CD4-positive, alpha-beta memory T cell (primary cell): Measurements from ENCODE around the gene NEK10. TPM values are rescaled to one million over a fixed set of nuclear protein-coding genes. Genes with fewer than 3 reads are reported as not detected.

Experiments
- CTCF ChIA-PET: fragments of 350-600 bp; sonication (Branson Sonifier 250); formaldehyde crosslinking; loops from one replicate; lab custom pipeline; 2021; ENCODE audit warnings: inconsistent platforms; ENCODE audit not compliant: partially characterized antibody; lab: Charles Lee
- POLR2A ChIA-PET: fragments of 350-600 bp; sonication (Branson Sonifier 250); formaldehyde crosslinking; loops from one replicate; lab custom pipeline; 2021; ENCODE audit not compliant: partially characterized antibody; lab: Charles Lee
- DNase-seq, 5 donors: peaks; one replicate each; pipeline versions ENCODE4 v3.0.0 to v3.0.0-alpha.2; 2020 to 2022; ENCODE audit warnings: mixed read lengths in 1 of 5
- H3K27ac ChIP-seq: one replicate; pipeline ENCODE4 v1.7.0; 2013; ENCODE audit warnings: low read depth, low read length
- H3K27me3 ChIP-seq: 2 replicates; pipeline ENCODE4 v1.7.0; 2013; ENCODE audit warnings: mild to moderate bottlenecking, low read length, moderate library complexity; ENCODE audit not compliant: insufficient read depth
- H3K36me3 ChIP-seq: 2 replicates; pipeline ENCODE4 v1.7.0; 2013; ENCODE audit warnings: mild to moderate bottlenecking, low read length, moderate library complexity; ENCODE audit not compliant: insufficient read depth
- H3K4me1 ChIP-seq: 2 replicates; pipeline ENCODE4 v1.7.0; 2013; ENCODE audit warnings: mild to moderate bottlenecking, low read length, moderate library complexity; ENCODE audit not compliant: insufficient read depth
- H3K4me3 ChIP-seq, 2 donors: one replicate each; pipeline ENCODE4 v1.7.0; 2013; ENCODE audit warnings: low read length in 2 of 2, mild to moderate bottlenecking in 1 of 2
- H3K9me3 ChIP-seq, 2 donors: one replicate each; pipeline ENCODE4 v1.7.0; 2013; ENCODE audit warnings: low read length in 2 of 2, control low read depth in 1 of 2; ENCODE audit not compliant: control insufficient read depth in 1 of 2
- H3K27ac Mint-ChIP-seq, 7 donors: one replicate each; pipeline ENCODE4 v1.8.0; 2020 to 2021; ENCODE audit warnings: mixed read lengths in 7 of 7, mild to moderate bottlenecking in 6 of 7, inconsistent platforms in 3 of 7, moderate library complexity in 3 of 7
- H3K27me3 Mint-ChIP-seq, 2 donors: one replicate each; pipeline ENCODE4 v1.8.0; 2020 to 2021; ENCODE audit warnings: mixed read lengths in 2 of 2
- H3K36me3 Mint-ChIP-seq, 2 donors: one replicate each; pipeline ENCODE4 v1.8.0; 2020 to 2021; ENCODE audit warnings: mixed read lengths in 2 of 2, inconsistent platforms in 1 of 2, mild to moderate bottlenecking in 1 of 2
- H3K4me1 Mint-ChIP-seq, 4 donors: one replicate each; pipeline ENCODE4 v1.8.0; 2020 to 2021; ENCODE audit warnings: mixed read lengths in 4 of 4, mild to moderate bottlenecking in 1 of 4
- H3K4me3 Mint-ChIP-seq, 8 donors: one replicate each; pipeline ENCODE4 v1.8.0; 2020 to 2021; ENCODE audit warnings: mixed read lengths in 8 of 8, mild to moderate bottlenecking in 7 of 8, moderate library complexity in 6 of 8, inconsistent platforms in 3 of 8
- H3K9me3 Mint-ChIP-seq, 8 donors: one replicate each; pipeline ENCODE4 v1.8.0; 2020 to 2021; ENCODE audit warnings: mixed read lengths in 8 of 8, mild to moderate bottlenecking in 5 of 8, inconsistent platforms in 3 of 8, moderate library complexity in 1 of 8
- intact Hi-C: fragments of 100-400 bp; cut with micrococcal nuclease; formaldehyde crosslinking; loops from one replicate; pipeline ENCODE4 v1.15.1; 2023
- polyA plus RNA-seq, 2 donors: library from polyadenylated mRNA; unstranded; fragments of 300-500 nt; fragmentation: Illumina TruSeq; gene quantifications; one replicate each; pipeline ENCODE4 v1.2.3, GENCODE V29; 2021
- total RNA-seq, 2 experiments: library from RNA; stranded (reverse); gene quantifications; one replicate each; pipeline ENCODE4 v1.2.3, GENCODE V29; 2021

The NEK10 gene
- total and polyA plus RNA-seq, 4 experiments from 2014 or later, result 0.10 to 2.7 (median 1.4) TPM; not detected in 1

DNA sequence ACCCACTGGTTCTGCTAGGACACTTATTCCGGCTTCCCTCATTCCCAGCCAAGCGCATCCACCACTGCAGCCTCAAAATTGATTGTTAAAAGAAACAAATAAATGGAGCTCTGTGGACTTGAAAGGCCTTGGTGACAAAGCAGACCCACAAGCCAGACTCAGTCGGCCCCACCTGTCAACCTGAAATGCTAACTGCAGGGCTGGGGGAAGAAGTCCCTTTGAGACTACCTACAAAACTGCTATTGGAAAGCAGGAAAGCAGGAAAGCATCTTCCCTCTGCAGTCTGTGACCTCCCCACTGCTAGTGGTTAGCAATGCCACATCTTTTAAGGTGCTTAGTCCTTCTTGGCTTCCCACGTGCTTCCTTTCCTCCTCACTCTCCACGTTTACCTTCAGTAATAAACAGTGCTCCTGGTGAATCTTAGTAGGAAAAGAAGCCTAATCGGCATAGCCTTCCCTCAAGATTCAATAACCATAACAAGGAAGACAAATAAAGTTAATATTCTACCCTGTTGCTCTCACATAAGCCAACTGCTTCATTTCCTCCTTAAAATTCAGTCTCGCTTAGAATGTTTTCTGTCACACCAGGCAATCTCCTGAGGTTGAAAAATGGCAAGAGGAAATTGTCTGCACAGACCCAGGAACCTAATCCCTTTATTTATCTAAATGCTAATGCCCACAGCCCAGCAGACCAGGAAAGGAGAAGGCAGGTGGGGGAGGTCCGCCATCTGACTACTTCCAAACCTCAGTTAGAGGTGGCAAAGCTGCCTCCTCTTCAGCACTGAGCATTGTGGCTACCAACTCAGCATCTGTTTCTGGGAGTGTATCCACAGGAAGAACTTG, 296.2 kb downstream of the NEK10 start:
- Mint-ChIP-seq H3K27ac (no peak overlapping the region), H3K36me3 (no peaks in the 10 kb centered on the region), H3K4me1 (no peaks in the 10 kb centered on the region), H3K9me3 (peaks cover 0 to 3% (median 0%) of the 10 kb centered on the region in 8 donors), H3K27me3 (peaks cover 0 to 4% of the 10 kb centered on the region in 2 donors), H3K4me3 (no peak overlapping the region)
- no peak overlapping the region for H3K4me3 ChIP-seq
- POLR2A ChIA-PET, result no interaction called here
- CTCF ChIA-PET, result no interaction called here
- intact Hi-C loops, result no loop called here
- no peaks in the 10 kb centered on the region for H3K4me1 ChIP-seq
- no peak overlapping the region for H3K27ac ChIP-seq
- no peaks in the 10 kb centered on the region for H3K27me3 ChIP-seq
- DNase-seq, result no peak
- no peaks in the 10 kb centered on the region for H3K36me3 ChIP-seq
- no peaks in the 10 kb centered on the region for H3K9me3 ChIP-seq

- no peaks in the 10 kb centered on the region for H3K4me1 Mint-ChIP-seq
- ChIA-PET CTCF (no interaction called here), POLR2A (no interaction called here)
- intact Hi-C loops, result no loop called here
- peaks cover 3 to 4% of the 10 kb centered on the region in 2 donors for H3K27me3 Mint-ChIP-seq
- no peak overlapping the region for H3K27ac Mint-ChIP-seq
- no peaks in the 10 kb centered on the region for H3K36me3 Mint-ChIP-seq
- Histone ChIP-seq H3K9me3 (no peaks in the 10 kb centered on the region), H3K4me3 (no peak overlapping the region), H3K27me3 (no peaks in the 10 kb centered on the region), H3K4me1 (no peaks in the 10 kb centered on the region), H3K27ac (no peak overlapping the region), H3K36me3 (no peaks in the 10 kb centered on the region)
- H3K4me3 Mint-ChIP-seq, result no peak overlapping the region
- DNase-seq, result no peak
- peaks cover 0 to 16% (median 6%) of the 10 kb centered on the region in 8 donors for H3K9me3 Mint-ChIP-seq
Observed at GRCh38 chr3:27060336-27060735, 308.8 kb downstream of the NEK10 start.

Other genes with a start within 250 kb of the NEK10 start
- 100 to 1,000 TPM in 1 of 2 experiments, 10 to 100 TPM in 1; 98.5 to 103 TPM for gene SLC4A7, start 115.0 kb upstream of the NEK10 start, total RNA-seq
- 10 to 100 TPM; 12.7 to 23.4 TPM for gene SLC4A7, start 115.0 kb upstream of the NEK10 start, polyA plus RNA-seq